Measurements from ENCODE around the gene MAGEC2.

The MAGEC2 gene

DNA sequence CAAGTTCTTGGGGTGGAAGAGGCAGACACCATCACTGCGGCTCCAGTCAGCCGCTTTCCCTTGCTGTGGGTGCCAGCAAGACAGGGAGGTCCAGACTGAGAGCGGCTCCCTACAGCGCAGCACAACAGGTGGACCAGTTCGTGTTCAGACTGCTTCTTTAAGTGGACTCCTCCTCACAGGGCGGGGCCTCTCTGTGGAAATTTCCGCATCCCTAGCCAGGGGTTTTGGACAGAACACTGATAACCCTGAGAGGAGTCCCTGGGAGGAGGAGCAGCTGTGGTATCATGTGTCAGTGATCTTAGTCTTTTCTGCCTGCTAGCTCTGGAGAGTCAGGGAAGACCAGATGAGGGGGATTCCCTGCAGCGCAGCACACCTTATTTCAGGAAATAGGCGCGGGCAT lies 48.5 kb downstream of the MAGEC2 start:
- no peak for DNase-seq (ENCODE audit: low read depth)
- TF ChIP-seq, protein P1, sequence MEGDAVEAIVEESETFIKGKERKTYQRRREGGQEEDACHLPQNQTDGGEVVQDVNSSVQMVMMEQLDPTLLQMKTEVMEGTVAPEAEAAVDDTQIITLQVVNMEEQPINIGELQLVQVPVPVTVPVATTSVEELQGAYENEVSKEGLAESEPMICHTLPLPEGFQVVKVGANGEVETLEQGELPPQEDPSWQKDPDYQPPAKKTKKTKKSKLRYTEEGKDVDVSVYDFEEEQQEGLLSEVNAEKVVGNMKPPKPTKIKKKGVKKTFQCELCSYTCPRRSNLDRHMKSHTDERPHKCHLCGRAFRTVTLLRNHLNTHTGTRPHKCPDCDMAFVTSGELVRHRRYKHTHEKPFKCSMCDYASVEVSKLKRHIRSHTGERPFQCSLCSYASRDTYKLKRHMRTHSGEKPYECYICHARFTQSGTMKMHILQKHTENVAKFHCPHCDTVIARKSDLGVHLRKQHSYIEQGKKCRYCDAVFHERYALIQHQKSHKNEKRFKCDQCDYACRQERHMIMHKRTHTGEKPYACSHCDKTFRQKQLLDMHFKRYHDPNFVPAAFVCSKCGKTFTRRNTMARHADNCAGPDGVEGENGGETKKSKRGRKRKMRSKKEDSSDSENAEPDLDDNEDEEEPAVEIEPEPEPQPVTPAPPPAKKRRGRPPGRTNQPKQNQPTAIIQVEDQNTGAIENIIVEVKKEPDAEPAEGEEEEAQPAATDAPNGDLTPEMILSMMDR (IDR thresholded peaks at IDR 0.05; ENCODE audit: control insufficient read depth, insufficient read depth, low read depth, low read length, missing control alignments) = no peak
- no peak overlapping the region for H3K4me3 ChIP-seq (ENCODE audit: control insufficient read depth, low read depth, low read length)

Data from AG09309 (cell line).